GM12878 (cell line): ENCODE data around the gene FRMD8. TPM values are rescaled to one million over a fixed set of nuclear protein-coding genes. Genes with fewer than 3 reads are reported as not detected.

ENCODE experiments used
- BCL11A ChIP-seq: IDR thresholded peaks from 2 replicates; pipeline ENCODE4 v1.6.1; 2011; ENCODE audit warnings: low read depth, low read length
- BCLAF1 ChIP-seq: fragments of 450-650 bp; IDR thresholded peaks from 2 replicates; pipeline ENCODE4 v1.6.1; 2017; ENCODE audit warnings: antibody characterized with exemption, mild to moderate bottlenecking, moderate library complexity
- CHD1 ChIP-seq: IDR thresholded peaks from 2 replicates; pipeline ENCODE4 v1.6.1; 2012; ENCODE audit warnings: low read depth, low read length, improper control_type of control experiment
- HDGF ChIP-seq: fragments of 450-650 bp; IDR thresholded peaks from 2 replicates; pipeline ENCODE4 v1.6.1; 2016; ENCODE audit warnings: antibody characterized with exemption
- MLLT1 ChIP-seq: fragments of 450-650 bp; IDR thresholded peaks from 2 replicates; pipeline ENCODE4 v1.6.1; 2016; ENCODE audit warnings: mild to moderate bottlenecking
- MTA3 ChIP-seq: IDR thresholded peaks from 2 replicates; pipeline ENCODE4 v1.6.1; 2012; ENCODE audit warnings: low read length, inconsistent platforms, borderline replicate concordance
- MYB ChIP-seq: fragments of 150-350 bp; IDR thresholded peaks from 2 replicates; pipeline ENCODE4 v1.6.1; 2014; ENCODE audit warnings: mild to moderate bottlenecking, low read depth, low read length, borderline replicate concordance
- NRF1 ChIP-seq: conservative IDR thresholded peaks from 2 replicates; pipeline ENCODE4 v1.6.1; 2011; ENCODE audit warnings: mild to moderate bottlenecking, low read depth, low read length, improper control_type of control experiment
- POLR2AphosphoS5 ChIP-seq: IDR thresholded peaks from 2 replicates; pipeline ENCODE4 v1.6.1; 2011; ENCODE audit warnings: mild to moderate bottlenecking, low read length, inconsistent platforms
- SMARCA5 ChIP-seq: fragments of 450-650 bp; IDR thresholded peaks from 2 replicates; pipeline ENCODE4 v1.6.1; 2017; ENCODE audit warnings: mild to moderate bottlenecking
- SRF ChIP-seq, 2 experiments: IDR thresholded peaks; 2 replicates each; pipeline ENCODE4 v1.6.1; 2011; ENCODE audit warnings: low read depth in 2 of 2, low read length in 2 of 2, mild to moderate bottlenecking in 1 of 2, moderate library complexity in 1 of 2
- TCF12 ChIP-seq: IDR thresholded peaks from 2 replicates; pipeline ENCODE4 v1.6.1; 2011; ENCODE audit warnings: low read depth, mild to moderate bottlenecking, low read length
- ZBTB11 ChIP-seq: fragments of 450-650 bp; formaldehyde crosslinking; IDR thresholded peaks from 2 replicates; pipeline ENCODE4 v1.5.0; 2022; ENCODE audit warnings: mild to moderate bottlenecking, missing genetic modification characterization
- ZZZ3 ChIP-seq: IDR thresholded peaks from 2 replicates; pipeline ENCODE4 v1.6.1; 2011; ENCODE audit warnings: low read depth; ENCODE audit not compliant: control insufficient read depth, insufficient read length
- polyA plus RNA-seq, 11 experiments: library from polyadenylated mRNA; depleted of rRNA in 4 of 11; unstranded in 6 of 11; stranded (reverse) in 5 of 11; fragments of >200 nt; fragmentation: Nextera tagmentation in 4 of 11; fragmentation: Illumina TruSeq in 1 of 11; extraction: Ambion mirVana in 4 of 11; extraction: Trizol in 1 of 11; gene quantifications; 1 replicate in 1 of 11; 2 replicates in 10 of 11; pipeline versions ENCODE4 v1.2.1 to v1.2.3, GENCODE V29; 2011 to 2016; ENCODE audit warnings: inconsistent platforms in 2 of 11, missing spikeins in 2 of 11, low read depth in 1 of 11
- total RNA-seq, 4 experiments: library from RNA; depleted of rRNA in 3 of 4; stranded (reverse); fragments of >200 nt in 3 of 4; fragmentation: Illumina TruSeq in 1 of 4; extraction: Trizol in 1 of 4; gene quantifications; 2 replicates each; pipeline versions ENCODE4 v1.2.1 to v1.2.3, GENCODE V29; 2013 to 2021
- TF ChIP-seq, protein P1 (sequence below): fragments of 450-650 bp; IDR thresholded peaks from 2 replicates; pipeline ENCODE4 v1.6.1; 2016; ENCODE audit warnings: mild to moderate bottlenecking
- TF ChIP-seq, protein P2 (sequence below): IDR thresholded peaks from 2 replicates; pipeline ENCODE4 v1.6.1; 2011; ENCODE audit warnings: borderline replicate concordance, low read depth, mild to moderate bottlenecking, moderate library complexity, low read length; ENCODE audit not compliant: insufficient read depth, poor library complexity, severe bottlenecking

Gene FRMD8
- total and polyA plus RNA-seq, 10 of the 15 experiments (the other 5 are each of a cell fraction or from before 2014, with no cell fraction given) = 8.3 to 69.4 (median 28.0) TPM

DNA sequence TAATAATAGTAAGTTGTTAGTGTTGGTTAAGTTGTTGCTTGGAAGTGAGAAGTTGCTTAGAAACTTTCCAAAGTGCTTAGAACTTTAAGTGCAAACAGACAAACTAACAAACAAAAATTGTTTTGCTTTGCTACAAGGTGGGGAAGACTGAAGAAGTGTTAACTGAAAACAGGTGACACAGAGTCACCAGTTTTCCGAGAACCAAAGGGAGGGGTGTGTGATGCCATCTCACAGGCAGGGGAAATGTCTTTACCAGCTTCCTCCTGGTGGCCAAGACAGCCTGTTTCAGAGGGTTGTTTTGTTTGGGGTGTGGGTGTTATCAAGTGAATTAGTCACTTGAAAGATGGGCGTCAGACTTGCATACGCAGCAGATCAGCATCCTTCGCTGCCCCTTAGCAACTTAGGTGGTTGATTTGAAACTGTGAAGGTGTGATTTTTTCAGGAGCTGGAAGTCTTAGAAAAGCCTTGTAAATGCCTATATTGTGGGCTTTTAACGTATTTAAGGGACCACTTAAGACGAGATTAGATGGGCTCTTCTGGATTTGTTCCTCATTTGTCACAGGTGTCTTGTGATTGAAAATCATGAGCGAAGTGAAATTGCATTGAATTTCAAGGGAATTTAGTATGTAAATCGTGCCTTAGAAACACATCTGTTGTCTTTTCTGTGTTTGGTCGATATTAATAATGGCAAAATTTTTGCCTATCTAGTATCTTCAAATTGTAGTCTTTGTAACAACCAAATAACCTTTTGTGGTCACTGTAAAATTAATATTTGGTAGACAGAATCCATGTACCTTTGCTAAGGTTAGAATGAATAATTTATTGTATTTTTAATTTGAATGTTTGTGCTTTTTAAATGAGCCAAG is 38.9 kb downstream of the FRMD8 start (continued):
- 0 out of 2 replicates have a peak, but pooled peaks have one; percentile 6 for TF ChIP-seq BCLAF1
- no peak for TF ChIP-seq MTA3
- peak; percentile 47; the same call in 1 of the 2 replicates for TF ChIP-seq MYB
- TF ChIP-seq SMARCA5 = no peak
- no peak for TF ChIP-seq NRF1
- TF ChIP-seq SRF (IDR thresholded peaks at IDR 0.05; ENCODE audit: low read depth in 2 of 2, low read length in 2 of 2) = no peak
- no peak for TF ChIP-seq CHD1
- TF ChIP-seq BCL11A = 0 out of 2 replicates have a peak, but pooled peaks have one; percentile 41
- TF ChIP-seq HDGF = no peak
- TF ChIP-seq, protein P1, sequence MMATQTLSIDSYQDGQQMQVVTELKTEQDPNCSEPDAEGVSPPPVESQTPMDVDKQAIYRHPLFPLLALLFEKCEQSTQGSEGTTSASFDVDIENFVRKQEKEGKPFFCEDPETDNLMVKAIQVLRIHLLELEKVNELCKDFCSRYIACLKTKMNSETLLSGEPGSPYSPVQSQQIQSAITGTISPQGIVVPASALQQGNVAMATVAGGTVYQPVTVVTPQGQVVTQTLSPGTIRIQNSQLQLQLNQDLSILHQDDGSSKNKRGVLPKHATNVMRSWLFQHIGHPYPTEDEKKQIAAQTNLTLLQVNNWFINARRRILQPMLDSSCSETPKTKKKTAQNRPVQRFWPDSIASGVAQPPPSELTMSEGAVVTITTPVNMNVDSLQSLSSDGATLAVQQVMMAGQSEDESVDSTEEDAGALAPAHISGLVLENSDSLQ = peak; percentile 38; the same call in 1 of the 2 replicates
- no peak for TF ChIP-seq ZZZ3
- TF ChIP-seq, protein P2, sequence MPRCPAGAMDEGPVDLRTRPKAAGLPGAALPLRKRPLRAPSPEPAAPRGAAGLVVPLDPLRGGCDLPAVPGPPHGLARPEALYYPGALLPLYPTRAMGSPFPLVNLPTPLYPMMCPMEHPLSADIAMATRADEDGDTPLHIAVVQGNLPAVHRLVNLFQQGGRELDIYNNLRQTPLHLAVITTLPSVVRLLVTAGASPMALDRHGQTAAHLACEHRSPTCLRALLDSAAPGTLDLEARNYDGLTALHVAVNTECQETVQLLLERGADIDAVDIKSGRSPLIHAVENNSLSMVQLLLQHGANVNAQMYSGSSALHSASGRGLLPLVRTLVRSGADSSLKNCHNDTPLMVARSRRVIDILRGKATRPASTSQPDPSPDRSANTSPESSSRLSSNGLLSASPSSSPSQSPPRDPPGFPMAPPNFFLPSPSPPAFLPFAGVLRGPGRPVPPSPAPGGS = no peak
- TF ChIP-seq ZBTB11 = peak; percentile 32; the same call in 1 of the 2 replicates
- TF ChIP-seq POLR2AphosphoS5 = peak; percentile 96
- 0 out of 2 replicates have a peak, but pooled peaks have one; percentile 20 for TF ChIP-seq TCF12
- peak; percentile 77 for TF ChIP-seq MLLT1
